Measurements from ENCODE around the gene GNAO1. TPM values are rescaled to one million over a fixed set of nuclear protein-coding genes. Genes with fewer than 3 reads are reported as not detected.

The GNAO1 gene
- total and polyA plus RNA-seq, 9 of the 15 experiments (the other 6 are each of a cell fraction or from before 2014, with no cell fraction given) = 0.07 to 0.42 (median 0.08) TPM; not detected in 5

DNA sequence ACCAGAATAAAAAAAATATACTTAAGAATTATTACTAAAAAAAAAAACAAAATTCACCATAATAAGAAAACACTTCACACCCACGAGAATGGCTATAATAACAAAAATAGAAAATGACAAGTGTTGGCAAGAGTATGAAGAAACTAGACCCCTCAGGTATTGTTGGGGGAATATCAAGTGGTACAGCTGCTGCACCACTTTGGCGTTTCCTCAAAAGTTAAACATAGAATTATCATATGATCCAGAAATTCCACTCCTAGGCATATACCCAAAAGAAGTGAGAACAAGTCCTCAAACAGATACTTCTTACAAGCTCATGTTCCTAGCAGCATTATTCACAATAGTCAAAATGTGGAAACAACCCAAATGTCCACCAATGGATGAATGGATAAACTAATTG, 207.8 kb downstream of the GNAO1 start:
- Histone ChIP-seq H3K36me3 (ENCODE audit: control insufficient read depth, insufficient read depth, low read length) (peaks cover 51% of the 10 kb centered on the region), H3K9ac (ENCODE audit: insufficient read depth in 1 of 2, low read depth in 2 of 2, low read length in 2 of 2) (no peak overlapping the region), H2AFZ (ENCODE audit: low read depth, low read length) (no peak overlapping the region), H4K20me1 (replicated peaks; ENCODE audit: control insufficient read depth, insufficient read depth, low read length) (no peaks in the 10 kb centered on the region), H3K9me1 (ENCODE audit: control insufficient read depth, insufficient read depth, low read length) (no peaks in the 10 kb centered on the region), H3K27ac (ENCODE audit: extremely low read depth, low read depth, low read length) (no peak overlapping the region), H3K9me3 (replicated peaks; ENCODE audit: control insufficient read depth, insufficient read depth, low read depth, low read length) (no peaks in the 10 kb centered on the region), H3K4me2 (ENCODE audit: insufficient read depth, low read length) (no peak overlapping the region), H3K4me1 (replicated peaks in 1 of 2; ENCODE audit: control insufficient read depth in 2 of 2, insufficient read depth in 2 of 2, low read length in 2 of 2) (no peaks in the 10 kb centered on the region), H3K79me2 (ENCODE audit: control insufficient read depth, insufficient read depth, low read length) (peaks cover 7% of the 10 kb centered on the region; the same call in 2 of the 3 replicates), H3K27me3 (ENCODE audit: control insufficient read depth in 2 of 2, insufficient read depth in 2 of 2, low read length in 2 of 2) (no peaks in the 10 kb centered on the region), H3K4me3 (no peak overlapping the region)
- DNase-seq (ENCODE audit: extremely low read depth in 1 of 4, low spot score in 3 of 4) (no peak), ATAC-seq (no peak), FAIRE-seq (no peak)
- intact Hi-C loops (cut with micrococcal nuclease) = no loop called here
- in situ Hi-C loops (cut with MboI) = no loop called here
- POLR2A ChIA-PET = interaction anchor here (0.7 to 2.4 kb wide), 6 partner anchors 10 to 53 kb away, joined by 3 to 13 read pairs (median 4); no protein-coding TSS in a partner anchor
- 60% methylated on average over 2 of the region's 2 CpGs for WGBS (ENCODE audit: insufficient coverage, low coverage, missing lambda C conversion rate)
- CTCF ChIA-PET (ENCODE audit: low intra/inter-chr PET ratio) = no interaction called here
- no TSS peak for BruUV-seq (replicated peaks)
- TF ChIP-seq, protein P1, sequence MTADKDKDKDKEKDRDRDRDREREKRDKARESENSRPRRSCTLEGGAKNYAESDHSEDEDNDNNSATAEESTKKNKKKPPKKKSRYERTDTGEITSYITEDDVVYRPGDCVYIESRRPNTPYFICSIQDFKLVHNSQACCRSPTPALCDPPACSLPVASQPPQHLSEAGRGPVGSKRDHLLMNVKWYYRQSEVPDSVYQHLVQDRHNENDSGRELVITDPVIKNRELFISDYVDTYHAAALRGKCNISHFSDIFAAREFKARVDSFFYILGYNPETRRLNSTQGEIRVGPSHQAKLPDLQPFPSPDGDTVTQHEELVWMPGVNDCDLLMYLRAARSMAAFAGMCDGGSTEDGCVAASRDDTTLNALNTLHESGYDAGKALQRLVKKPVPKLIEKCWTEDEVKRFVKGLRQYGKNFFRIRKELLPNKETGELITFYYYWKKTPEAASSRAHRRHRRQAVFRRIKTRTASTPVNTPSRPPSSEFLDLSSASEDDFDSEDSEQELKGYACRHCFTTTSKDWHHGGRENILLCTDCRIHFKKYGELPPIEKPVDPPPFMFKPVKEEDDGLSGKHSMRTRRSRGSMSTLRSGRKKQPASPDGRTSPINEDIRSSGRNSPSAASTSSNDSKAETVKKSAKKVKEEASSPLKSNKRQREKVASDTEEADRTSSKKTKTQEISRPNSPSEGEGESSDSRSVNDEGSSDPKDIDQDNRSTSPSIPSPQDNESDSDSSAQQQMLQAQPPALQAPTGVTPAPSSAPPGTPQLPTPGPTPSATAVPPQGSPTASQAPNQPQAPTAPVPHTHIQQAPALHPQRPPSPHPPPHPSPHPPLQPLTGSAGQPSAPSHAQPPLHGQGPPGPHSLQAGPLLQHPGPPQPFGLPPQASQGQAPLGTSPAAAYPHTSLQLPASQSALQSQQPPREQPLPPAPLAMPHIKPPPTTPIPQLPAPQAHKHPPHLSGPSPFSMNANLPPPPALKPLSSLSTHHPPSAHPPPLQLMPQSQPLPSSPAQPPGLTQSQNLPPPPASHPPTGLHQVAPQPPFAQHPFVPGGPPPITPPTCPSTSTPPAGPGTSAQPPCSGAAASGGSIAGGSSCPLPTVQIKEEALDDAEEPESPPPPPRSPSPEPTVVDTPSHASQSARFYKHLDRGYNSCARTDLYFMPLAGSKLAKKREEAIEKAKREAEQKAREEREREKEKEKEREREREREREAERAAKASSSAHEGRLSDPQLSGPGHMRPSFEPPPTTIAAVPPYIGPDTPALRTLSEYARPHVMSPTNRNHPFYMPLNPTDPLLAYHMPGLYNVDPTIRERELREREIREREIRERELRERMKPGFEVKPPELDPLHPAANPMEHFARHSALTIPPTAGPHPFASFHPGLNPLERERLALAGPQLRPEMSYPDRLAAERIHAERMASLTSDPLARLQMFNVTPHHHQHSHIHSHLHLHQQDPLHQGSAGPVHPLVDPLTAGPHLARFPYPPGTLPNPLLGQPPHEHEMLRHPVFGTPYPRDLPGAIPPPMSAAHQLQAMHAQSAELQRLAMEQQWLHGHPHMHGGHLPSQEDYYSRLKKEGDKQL (CRISPR knock-in tag; IDR thresholded peaks at IDR 0.05; ENCODE audit: borderline replicate concordance) = no peak
- TF ChIP-seq, protein P2, sequence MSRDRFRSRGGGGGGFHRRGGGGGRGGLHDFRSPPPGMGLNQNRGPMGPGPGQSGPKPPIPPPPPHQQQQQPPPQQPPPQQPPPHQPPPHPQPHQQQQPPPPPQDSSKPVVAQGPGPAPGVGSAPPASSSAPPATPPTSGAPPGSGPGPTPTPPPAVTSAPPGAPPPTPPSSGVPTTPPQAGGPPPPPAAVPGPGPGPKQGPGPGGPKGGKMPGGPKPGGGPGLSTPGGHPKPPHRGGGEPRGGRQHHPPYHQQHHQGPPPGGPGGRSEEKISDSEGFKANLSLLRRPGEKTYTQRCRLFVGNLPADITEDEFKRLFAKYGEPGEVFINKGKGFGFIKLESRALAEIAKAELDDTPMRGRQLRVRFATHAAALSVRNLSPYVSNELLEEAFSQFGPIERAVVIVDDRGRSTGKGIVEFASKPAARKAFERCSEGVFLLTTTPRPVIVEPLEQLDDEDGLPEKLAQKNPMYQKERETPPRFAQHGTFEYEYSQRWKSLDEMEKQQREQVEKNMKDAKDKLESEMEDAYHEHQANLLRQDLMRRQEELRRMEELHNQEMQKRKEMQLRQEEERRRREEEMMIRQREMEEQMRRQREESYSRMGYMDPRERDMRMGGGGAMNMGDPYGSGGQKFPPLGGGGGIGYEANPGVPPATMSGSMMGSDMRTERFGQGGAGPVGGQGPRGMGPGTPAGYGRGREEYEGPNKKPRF (IDR thresholded peaks at IDR 0.05; ENCODE audit: low read depth, low read length) = no peak
- TF ChIP-seq, protein P3, sequence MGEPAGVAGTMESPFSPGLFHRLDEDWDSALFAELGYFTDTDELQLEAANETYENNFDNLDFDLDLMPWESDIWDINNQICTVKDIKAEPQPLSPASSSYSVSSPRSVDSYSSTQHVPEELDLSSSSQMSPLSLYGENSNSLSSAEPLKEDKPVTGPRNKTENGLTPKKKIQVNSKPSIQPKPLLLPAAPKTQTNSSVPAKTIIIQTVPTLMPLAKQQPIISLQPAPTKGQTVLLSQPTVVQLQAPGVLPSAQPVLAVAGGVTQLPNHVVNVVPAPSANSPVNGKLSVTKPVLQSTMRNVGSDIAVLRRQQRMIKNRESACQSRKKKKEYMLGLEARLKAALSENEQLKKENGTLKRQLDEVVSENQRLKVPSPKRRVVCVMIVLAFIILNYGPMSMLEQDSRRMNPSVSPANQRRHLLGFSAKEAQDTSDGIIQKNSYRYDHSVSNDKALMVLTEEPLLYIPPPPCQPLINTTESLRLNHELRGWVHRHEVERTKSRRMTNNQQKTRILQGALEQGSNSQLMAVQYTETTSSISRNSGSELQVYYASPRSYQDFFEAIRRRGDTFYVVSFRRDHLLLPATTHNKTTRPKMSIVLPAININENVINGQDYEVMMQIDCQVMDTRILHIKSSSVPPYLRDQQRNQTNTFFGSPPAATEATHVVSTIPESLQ (CRISPR knock-in tag; IDR thresholded peaks at IDR 0.05) = no peak
- no peak for TF ChIP-seq NFIC (IDR thresholded peaks at IDR 0.05)
- TF ChIP-seq SAFB2 (IDR thresholded peaks at IDR 0.05; ENCODE audit: borderline replicate concordance, low read depth, low read length, severe bottlenecking) = no peak
- TF ChIP-seq, protein P4, sequence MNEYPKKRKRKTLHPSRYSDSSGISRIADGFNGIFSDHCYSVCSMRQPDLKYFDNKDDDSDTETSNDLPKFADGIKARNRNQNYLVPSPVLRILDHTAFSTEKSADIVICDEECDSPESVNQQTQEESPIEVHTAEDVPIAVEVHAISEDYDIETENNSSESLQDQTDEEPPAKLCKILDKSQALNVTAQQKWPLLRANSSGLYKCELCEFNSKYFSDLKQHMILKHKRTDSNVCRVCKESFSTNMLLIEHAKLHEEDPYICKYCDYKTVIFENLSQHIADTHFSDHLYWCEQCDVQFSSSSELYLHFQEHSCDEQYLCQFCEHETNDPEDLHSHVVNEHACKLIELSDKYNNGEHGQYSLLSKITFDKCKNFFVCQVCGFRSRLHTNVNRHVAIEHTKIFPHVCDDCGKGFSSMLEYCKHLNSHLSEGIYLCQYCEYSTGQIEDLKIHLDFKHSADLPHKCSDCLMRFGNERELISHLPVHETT (CRISPR knock-in tag; conservative IDR thresholded peaks at IDR 0.05 in 1 of 2, IDR thresholded peaks at IDR 0.05 in 1 of 2) = no peak
- TF ChIP-seq, protein P5, sequence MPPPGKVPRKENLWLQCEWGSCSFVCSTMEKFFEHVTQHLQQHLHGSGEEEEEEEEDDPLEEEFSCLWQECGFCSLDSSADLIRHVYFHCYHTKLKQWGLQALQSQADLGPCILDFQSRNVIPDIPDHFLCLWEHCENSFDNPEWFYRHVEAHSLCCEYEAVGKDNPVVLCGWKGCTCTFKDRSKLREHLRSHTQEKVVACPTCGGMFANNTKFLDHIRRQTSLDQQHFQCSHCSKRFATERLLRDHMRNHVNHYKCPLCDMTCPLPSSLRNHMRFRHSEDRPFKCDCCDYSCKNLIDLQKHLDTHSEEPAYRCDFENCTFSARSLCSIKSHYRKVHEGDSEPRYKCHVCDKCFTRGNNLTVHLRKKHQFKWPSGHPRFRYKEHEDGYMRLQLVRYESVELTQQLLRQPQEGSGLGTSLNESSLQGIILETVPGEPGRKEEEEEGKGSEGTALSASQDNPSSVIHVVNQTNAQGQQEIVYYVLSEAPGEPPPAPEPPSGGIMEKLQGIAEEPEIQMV (tag; conservative IDR thresholded peaks at IDR 0.05; ENCODE audit: low read depth) = no peak
- TF ChIP-seq FOSL1 (tag; conservative IDR thresholded peaks at IDR 0.05) = no peak
